ENCODE measurements around the gene CGNL1.

CGNL1 gene

GRCh38 chr15:57444877-57445513 lies 68.7 kb downstream of the CGNL1 start:
- H3K9ac ChIP-seq (ENCODE audit: low read length): no peak overlapping the region
- H3K9me2 ChIP-seq (replicated peaks; ENCODE audit: insufficient read depth, low read length): no peaks in the 10 kb centered on the region
- no peaks in the 10 kb centered on the region for H3K36me3 ChIP-seq (replicated peaks; ENCODE audit: insufficient read depth, low read length)
- no peak overlapping the region for H3K4me2 ChIP-seq (ENCODE audit: low read depth, low read length)
- H4K20me1 ChIP-seq (ENCODE audit: insufficient read depth, low read length): no peaks in the 10 kb centered on the region
- H3K79me2 ChIP-seq (ENCODE audit: low read length): no peaks in the 10 kb centered on the region
- H3K9me3 ChIP-seq (replicated peaks; ENCODE audit: insufficient read depth, low read length): no peaks in the 10 kb centered on the region
- H2AFZ ChIP-seq (ENCODE audit: low read length): no peak overlapping the region
- no peaks in the 10 kb centered on the region for H3K4me1 ChIP-seq (ENCODE audit: low read length)
- DNase-seq: no peak
- H3K4me3 ChIP-seq (ENCODE audit: low read length): no peak overlapping the region
- H3K27ac ChIP-seq (ENCODE audit: low read length): no peak overlapping the region
- TF ChIP-seq CTCF (IDR thresholded peaks at IDR 0.05; ENCODE audit: low read length): no peak
- H3F3A ChIP-seq (ENCODE audit: insufficient read depth, low read length): no peaks in the 10 kb centered on the region
- H3K27me3 ChIP-seq (replicated peaks; ENCODE audit: insufficient read depth, low read length): no peaks in the 10 kb centered on the region

- no peak for TF ChIP-seq EZH2phosphoT487 (IDR thresholded peaks at IDR 0.05; ENCODE audit: low read length)
- no peak for TF ChIP-seq EZH2 (optimal IDR thresholded peaks at IDR 0.05; ENCODE audit: low read depth, low read length)
- TF ChIP-seq CTCF (IDR thresholded peaks at IDR 0.05; ENCODE audit: low read length): no peak
- H3K27me3 ChIP-seq (replicated peaks; ENCODE audit: insufficient read depth, low read length): no peaks in the 10 kb centered on the region
- no peaks in the 10 kb centered on the region for H3K79me2 ChIP-seq (ENCODE audit: low read length)
- H3K36me3 ChIP-seq (replicated peaks; ENCODE audit: insufficient read depth, low read length): no peaks in the 10 kb centered on the region
- no peak overlapping the region for H2AFZ ChIP-seq (ENCODE audit: low read length)
- no peaks in the 10 kb centered on the region for H3F3A ChIP-seq (ENCODE audit: insufficient read depth, low read length)
- no peak overlapping the region for H3K27ac ChIP-seq (ENCODE audit: low read length)
- H3K4me3 ChIP-seq (ENCODE audit: low read length): no peak overlapping the region
- no peak overlapping the region for H3K4me2 ChIP-seq (ENCODE audit: low read depth, low read length)
- no peak for DNase-seq
- H3K9ac ChIP-seq (ENCODE audit: low read length): no peak overlapping the region
- no peaks in the 10 kb centered on the region for H3K9me3 ChIP-seq (replicated peaks; ENCODE audit: insufficient read depth, low read length)
- no peaks in the 10 kb centered on the region for H3K9me2 ChIP-seq (replicated peaks; ENCODE audit: insufficient read depth, low read length)
- no peaks in the 10 kb centered on the region for H3K4me1 ChIP-seq (ENCODE audit: low read length)
- no peaks in the 10 kb centered on the region for H4K20me1 ChIP-seq (ENCODE audit: insufficient read depth, low read length)
Observed at GRCh38 chr15:57445872-57446271, 69.6 kb downstream of the CGNL1 start.

GRCh38 chr15:57446393-57446792 lies 70.1 kb downstream of the CGNL1 start:
- Histone ChIP-seq H3K79me2 (ENCODE audit: low read length) (no peaks in the 10 kb centered on the region), H3K27me3 (replicated peaks; ENCODE audit: insufficient read depth, low read length) (no peaks in the 10 kb centered on the region), H3K9me2 (replicated peaks; ENCODE audit: insufficient read depth, low read length) (no peaks in the 10 kb centered on the region), H3K9ac (ENCODE audit: low read length) (no peak overlapping the region), H3K9me3 (replicated peaks; ENCODE audit: insufficient read depth, low read length) (no peaks in the 10 kb centered on the region), H3K27ac (ENCODE audit: low read length) (no peak overlapping the region), H4K20me1 (ENCODE audit: insufficient read depth, low read length) (no peaks in the 10 kb centered on the region), H3K36me3 (replicated peaks; ENCODE audit: insufficient read depth, low read length) (no peaks in the 10 kb centered on the region), H3K4me3 (ENCODE audit: low read length) (no peak overlapping the region), H3K4me2 (ENCODE audit: low read depth, low read length) (no peak overlapping the region), H3K4me1 (ENCODE audit: low read length) (no peaks in the 10 kb centered on the region), H2AFZ (ENCODE audit: low read length) (no peak overlapping the region), H3F3A (ENCODE audit: insufficient read depth, low read length) (no peaks in the 10 kb centered on the region)
- no peak for TF ChIP-seq CTCF (IDR thresholded peaks at IDR 0.05; ENCODE audit: low read length)
- no peak for DNase-seq
